Activated B cell treated with CpG ODN at 0.5 μM for 24 hours (primary cell): ENCODE data around the gene FCF1. TPM values are rescaled to one million over a fixed set of nuclear protein-coding genes. Genes with fewer than 3 reads are reported as not detected.

Source experiments
- ATAC-seq: fragments of 200-7000 bp; cut with Tn5 transposase; one replicate; pipeline ENCODE4 v1.10.0; 2021; ENCODE audit warnings: low read depth, mild to moderate bottlenecking, moderate library complexity
- CTCF ChIA-PET: fragments of 350-600 bp; sonication (Branson Sonifier 250); formaldehyde crosslinking; loops from one replicate; lab custom pipeline; 2021; ENCODE audit warnings: antibody characterized with exemption; lab: Charles Lee
- POLR2A ChIA-PET: fragments of 350-600 bp; sonication (Branson Sonifier 250); formaldehyde crosslinking; loops from one replicate; lab custom pipeline; 2021; ENCODE audit warnings: antibody characterized with exemption; lab: Charles Lee
- DNase-seq: peaks from one replicate; pipeline ENCODE4 v3.0.0; 2022
- H3K27ac Mint-ChIP-seq: one replicate; pipeline ENCODE4 v1.8.0; 2020; ENCODE audit warnings: mixed read lengths
- H3K27me3 Mint-ChIP-seq: one replicate; pipeline ENCODE4 v1.8.0; 2021; ENCODE audit warnings: mixed read lengths
- H3K36me3 Mint-ChIP-seq: one replicate; pipeline ENCODE4 v1.8.0; 2021; ENCODE audit warnings: low read depth, mixed read lengths
- H3K4me1 Mint-ChIP-seq: one replicate; pipeline ENCODE4 v1.8.0; 2021; ENCODE audit warnings: mixed read lengths
- H3K4me3 Mint-ChIP-seq: one replicate; pipeline ENCODE4 v1.8.0; 2020; ENCODE audit warnings: mild to moderate bottlenecking, mixed read lengths
- H3K9me3 Mint-ChIP-seq: one replicate; pipeline ENCODE4 v1.8.0; 2020; ENCODE audit warnings: mixed read lengths
- CTCF ChIP-seq: fragments of 200-600 bp; IDR thresholded peaks from one replicate; pipeline ENCODE4 v1.8.0; 2022; ENCODE audit warnings: antibody characterized with exemption, mild to moderate bottlenecking
- intact Hi-C: fragments of 100-400 bp; cut with micrococcal nuclease; formaldehyde crosslinking; loops from one replicate; pipeline ENCODE4 v1.15.1; 2024
- total RNA-seq: library from RNA; stranded (reverse); gene quantifications from 2 replicates; pipeline ENCODE4 v1.2.3, GENCODE V29; 2022

FCF1 gene
- total RNA-seq, 1 donor from 2014 or later, result 49.5 TPM

- H3K27me3 Mint-ChIP-seq, result no peaks in the 10 kb centered on the region
- intact Hi-C loops, result no loop called here
- ATAC-seq, result no peak
- H3K9me3 Mint-ChIP-seq, result peaks cover 7% of the 10 kb centered on the region
- POLR2A ChIA-PET, result no interaction called here
- CTCF ChIA-PET, result no interaction called here
- TF ChIP-seq CTCF, result no peak
- H3K4me3 Mint-ChIP-seq, result no peak overlapping the region
- H3K4me1 Mint-ChIP-seq, result peaks cover 15% of the 10 kb centered on the region
- H3K27ac Mint-ChIP-seq, result no peak overlapping the region
- no peak for DNase-seq
- peaks cover 32% of the 10 kb centered on the region for H3K36me3 Mint-ChIP-seq
Measured at GRCh38 chr14:74704656-74705055, 8.3 kb upstream of the FCF1 start.

- DNase-seq (no peak), ATAC-seq (no peak)
- Mint-ChIP-seq H3K4me1 (peaks cover 27% of the 10 kb centered on the region), H3K9me3 (peaks cover 7% of the 10 kb centered on the region), H3K4me3 (no peak overlapping the region), H3K27ac (no peak overlapping the region), H3K27me3 (no peaks in the 10 kb centered on the region), H3K36me3 (peaks cover 26% of the 10 kb centered on the region)
- CTCF ChIA-PET, result interaction anchor here (1.3 kb wide), 1 partner anchor 97 kb away, joined by 3 read pairs; no protein-coding TSS in a partner anchor
- intact Hi-C loops, result no loop called here
- no peak for TF ChIP-seq CTCF
- POLR2A ChIA-PET, result no interaction called here
Measured at GRCh38 chr14:74705613-74706500, 7.1 kb upstream of the FCF1 start.

GRCh38 chr14:74710480-74710879, 2.5 kb upstream of the FCF1 start:
- intact Hi-C loops, result loop anchor here (10.0 kb wide), 1 partner anchor 354 kb away; the partner anchor contains the start of genes ACYP1 and ZC2HC1C
- ChIA-PET CTCF (no interaction called here), POLR2A (no interaction called here)
- no peak for DNase-seq
- no peak for TF ChIP-seq CTCF
- H3K27ac Mint-ChIP-seq, result no peak overlapping the region
- no peaks in the 10 kb centered on the region for H3K27me3 Mint-ChIP-seq
- peaks cover 49% of the 10 kb centered on the region for H3K4me1 Mint-ChIP-seq
- peak overlapping the region; percentile 29 for H3K4me3 Mint-ChIP-seq
- no peaks in the 10 kb centered on the region for H3K9me3 Mint-ChIP-seq
- H3K36me3 Mint-ChIP-seq, result peaks cover 22% of the 10 kb centered on the region
- no peak for ATAC-seq

GRCh38 chr14:74711651-74712050, 1.3 kb upstream of the FCF1 start:
- DNase-seq (no peak), ATAC-seq (no peak)
- H3K36me3 Mint-ChIP-seq, result peaks cover 32% of the 10 kb centered on the region
- H3K27ac Mint-ChIP-seq, result no peak overlapping the region
- intact Hi-C loops, result loop anchor here (2.0 to 10.0 kb wide), 5 partner anchors 27 to 1575 kb away; partner anchors contain the start of genes ACYP1, ERG28, PSEN1 and TTLL5
- POLR2A ChIA-PET, result interaction anchor here (0.6 kb wide), 1 partner anchor 112 kb away, joined by 3 read pairs; no protein-coding TSS in a partner anchor
- peaks cover 50% of the 10 kb centered on the region for H3K4me1 Mint-ChIP-seq
- CTCF ChIA-PET, result interaction anchor here (0.8 kb wide), 1 partner anchor 51 kb away, joined by 4 read pairs; the partner anchor contains the start of gene YLPM1
- H3K9me3 Mint-ChIP-seq, result no peaks in the 10 kb centered on the region
- no peaks in the 10 kb centered on the region for H3K27me3 Mint-ChIP-seq
- H3K4me3 Mint-ChIP-seq, result peak overlapping the region; percentile 95
- TF ChIP-seq CTCF, result no peak

- ChIA-PET CTCF (no interaction called here), POLR2A (interaction anchor here (1.6 kb wide), 2 partner anchors 50 to 101 kb away, joined by 5 to 9 read pairs; partner anchors contain the start of genes LTBP2 and YLPM1)
- no peak for TF ChIP-seq CTCF
- no peaks in the 10 kb centered on the region for H3K27me3 Mint-ChIP-seq
- ATAC-seq, result no peak
- peak overlapping the region; percentile 95 for H3K4me3 Mint-ChIP-seq
- no peaks in the 10 kb centered on the region for H3K9me3 Mint-ChIP-seq
- intact Hi-C loops, result loop anchor here (1.0 to 10.0 kb wide), 8 partner anchors 29 to 1577 kb away; partner anchors contain the start of genes ACYP1, EIF2B2, ERG28 and PSEN1
- DNase-seq, result no peak
- H3K27ac Mint-ChIP-seq, result peak overlapping the region; percentile 92
- H3K4me1 Mint-ChIP-seq, result peaks cover 49% of the 10 kb centered on the region
- H3K36me3 Mint-ChIP-seq, result peaks cover 40% of the 10 kb centered on the region
Measured at GRCh38 chr14:74713395-74713735, 421 bp downstream of the FCF1 start.
